SIG-M5 treated with dmso at 0.1 percent for 504 hours (cell line): Measurements from ENCODE around the gene CINP.

ENCODE experiments used
- DNase-seq: peaks from one replicate; lab custom pipeline; 2025; ENCODE audit not compliant: unreplicated experiment; lab: John Stamatoyannopoulos, UW

CINP gene

GRCh38 chr14:102362545-102363181 lies at the start of gene CINP, which contains the start of gene TECPR2:
CINP (minus strand) TSS chr14:102362890; CDS start chr14:102362851, 39 bp downstream.
TECPR2 (plus strand) TSS chr14:102362941; CDS start chr14:102376722, 13,781 bp downstream.
- DNase-seq = peak; percentile 93

- DNase-seq = no peak
Observed at GRCh38 chr14:102408724-102409123, 46.0 kb upstream of the CINP start.

DNA sequence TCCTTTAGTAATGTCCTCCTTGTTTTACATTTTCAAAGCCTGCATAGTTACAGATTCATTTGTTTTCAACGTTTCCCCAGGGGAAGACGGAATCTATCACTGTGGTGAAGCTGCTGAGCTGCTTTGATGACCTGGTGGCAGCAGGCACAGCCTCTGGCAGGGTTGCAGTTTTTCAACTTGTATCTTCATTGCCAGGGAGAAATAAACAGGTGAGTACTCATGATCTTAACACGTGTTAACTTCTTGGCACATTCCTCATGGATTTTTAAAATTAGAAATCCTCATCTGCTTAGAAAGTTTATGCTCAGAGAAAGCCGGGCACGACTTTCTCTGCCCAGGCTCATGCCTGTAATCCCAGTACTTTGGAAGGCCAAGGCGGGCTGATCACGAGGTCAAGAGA lies 44.6 kb upstream of the CINP start:
- no peak for DNase-seq

DNA sequence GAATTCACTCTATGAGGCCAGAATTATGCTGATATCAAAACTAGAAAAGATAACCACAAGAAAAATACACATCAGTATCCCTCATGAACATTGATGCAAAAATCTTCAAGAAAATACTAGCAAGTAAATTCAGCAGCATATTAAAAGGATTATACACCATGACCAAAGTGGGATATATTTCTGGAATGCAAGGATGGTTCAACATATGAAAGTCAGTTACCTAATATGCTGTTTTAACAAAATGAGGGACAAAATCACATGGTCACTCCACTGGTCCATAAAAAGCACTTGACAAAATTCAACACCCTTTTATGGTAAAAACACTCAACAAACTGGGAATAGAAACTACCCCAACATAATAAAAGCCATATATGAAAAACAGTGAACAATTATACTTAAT lies 40.3 kb upstream of the CINP start:
- no peak for DNase-seq

DNA sequence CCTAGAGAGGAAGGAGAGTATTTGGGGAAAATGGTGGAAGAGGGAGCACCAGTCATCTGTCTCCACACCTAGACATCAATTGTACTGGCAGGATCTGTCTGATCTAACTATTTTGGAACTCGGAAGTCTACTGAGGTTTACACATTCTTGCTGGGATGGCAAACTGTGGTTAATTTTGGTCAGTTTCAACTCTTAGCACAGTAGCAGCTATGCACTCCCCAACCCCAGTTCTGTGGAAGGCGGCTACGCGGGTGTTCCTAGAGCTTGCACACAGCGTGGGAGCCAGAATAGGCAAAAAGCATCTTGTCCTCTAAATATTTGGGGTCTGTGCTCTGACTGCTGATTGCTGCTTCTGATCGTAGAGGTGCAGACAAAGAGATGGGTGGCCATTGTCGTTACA lies 33.8 kb upstream of the CINP start:
- no peak for DNase-seq

- DNase-seq = peak; percentile 19
Observed at GRCh38 chr14:102394717-102395375, 32.2 kb upstream of the CINP start.

DNA sequence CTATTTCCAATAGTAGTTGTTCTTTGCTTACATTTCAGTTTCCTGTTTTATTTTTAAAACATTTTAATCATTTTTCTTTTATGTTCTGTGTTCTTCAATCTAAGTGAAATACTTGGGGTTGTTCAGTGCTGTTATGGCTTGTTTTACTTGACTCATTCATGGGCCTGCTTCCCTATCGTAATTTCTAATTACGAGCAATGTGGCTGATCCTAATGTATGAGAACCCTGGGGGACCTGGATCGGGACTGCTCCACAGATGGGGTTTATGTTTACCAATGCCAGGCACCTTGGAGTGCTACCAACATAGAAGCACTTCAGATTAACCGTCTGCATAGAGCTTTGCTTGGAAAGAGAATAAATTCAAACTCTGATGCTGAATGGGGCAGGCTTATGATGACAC lies 29.8 kb upstream of the CINP start:
- no peak for DNase-seq

DNA sequence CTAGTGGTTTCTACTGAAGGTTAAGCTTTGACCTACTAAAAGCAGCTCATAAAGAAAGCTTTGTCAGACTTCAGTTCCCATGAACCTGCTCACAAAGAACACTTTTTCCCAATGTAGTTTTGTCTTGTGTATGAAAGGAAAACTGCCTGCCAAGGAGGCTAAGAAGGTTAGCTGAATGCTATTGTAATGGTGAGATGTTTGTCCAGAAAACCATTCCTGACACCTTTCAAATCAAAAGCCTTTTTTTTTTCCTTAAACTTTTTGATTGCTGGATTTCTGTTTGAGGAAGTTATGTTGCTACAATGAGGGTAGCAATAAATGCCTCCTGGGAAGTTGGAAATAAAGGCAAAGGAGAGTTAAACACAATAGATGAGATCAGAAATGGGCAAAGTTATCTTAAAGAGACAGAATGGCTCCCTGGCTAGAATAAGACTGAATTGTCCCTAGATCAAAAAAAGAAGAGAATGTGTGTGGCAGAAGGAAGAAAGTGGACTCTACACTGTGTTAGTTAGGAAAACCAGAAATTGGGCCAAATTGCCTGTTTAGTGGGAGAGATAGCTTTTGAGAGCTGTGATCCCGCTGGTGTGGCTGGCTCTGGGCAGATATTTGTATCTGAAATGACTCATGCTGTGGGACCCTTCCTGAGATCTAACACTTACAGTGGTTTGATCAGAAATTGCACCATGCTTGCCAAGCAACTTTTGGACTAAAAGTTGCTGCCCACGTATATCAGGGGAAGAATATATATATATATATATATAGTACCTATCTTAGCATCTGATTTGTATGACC lies 27.6 kb upstream of the CINP start:
- no peak for DNase-seq

- DNase-seq = peak; percentile 75
Observed at GRCh38 chr14:102389246-102389645, 26.6 kb upstream of the CINP start.

DNA sequence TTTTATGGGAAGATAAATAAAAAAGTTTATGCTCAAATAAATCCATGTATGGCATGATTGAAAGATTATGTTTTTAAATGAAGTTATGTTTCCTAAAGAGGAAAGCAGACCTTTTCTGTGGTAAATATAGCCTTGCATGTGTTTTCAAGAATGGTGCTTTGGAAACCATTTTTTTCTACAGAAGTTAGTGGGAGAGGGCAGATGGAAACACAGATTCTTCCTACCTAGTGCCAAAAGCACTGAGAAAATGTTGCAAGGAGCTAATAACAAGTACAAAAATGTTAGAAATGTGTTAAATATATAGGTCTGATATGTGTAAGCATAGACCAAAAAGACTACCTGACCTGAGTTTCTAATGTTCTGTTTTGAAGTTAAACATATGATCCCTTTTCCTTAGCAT lies 24.4 kb upstream of the CINP start:
- no peak for DNase-seq

- DNase-seq = no peak
Observed at GRCh38 chr14:102378830-102379229, 16.1 kb upstream of the CINP start.

GRCh38 chr14:102377696-102378095 lies 15.0 kb upstream of the CINP start:
- no peak for DNase-seq

DNA sequence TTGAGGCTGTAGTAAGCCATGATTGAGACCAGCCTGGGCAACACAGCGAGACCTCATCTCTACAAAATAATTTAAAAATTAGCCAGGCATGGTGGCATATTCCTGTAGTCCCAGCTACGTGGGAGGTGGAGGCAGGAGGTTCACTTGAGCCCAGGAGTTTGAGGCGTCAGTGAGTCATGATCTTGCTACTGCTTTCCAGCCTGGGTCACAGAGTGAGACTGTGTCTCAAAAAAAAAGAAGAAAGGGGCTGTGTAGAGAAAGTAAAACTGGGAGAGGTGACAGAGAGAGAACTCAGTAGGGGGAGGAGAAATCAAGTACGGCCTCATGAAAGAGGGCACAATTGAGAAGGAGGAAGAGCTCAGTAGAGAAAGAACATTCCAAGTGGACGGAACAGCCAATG lies 12.4 kb upstream of the CINP start:
- no peak for DNase-seq

GRCh38 chr14:102374264-102374663 lies 11.6 kb upstream of the CINP start:
- no peak for DNase-seq

GRCh38 chr14:102373110-102373509 lies 10.4 kb upstream of the CINP start:
- DNase-seq = no peak

DNA sequence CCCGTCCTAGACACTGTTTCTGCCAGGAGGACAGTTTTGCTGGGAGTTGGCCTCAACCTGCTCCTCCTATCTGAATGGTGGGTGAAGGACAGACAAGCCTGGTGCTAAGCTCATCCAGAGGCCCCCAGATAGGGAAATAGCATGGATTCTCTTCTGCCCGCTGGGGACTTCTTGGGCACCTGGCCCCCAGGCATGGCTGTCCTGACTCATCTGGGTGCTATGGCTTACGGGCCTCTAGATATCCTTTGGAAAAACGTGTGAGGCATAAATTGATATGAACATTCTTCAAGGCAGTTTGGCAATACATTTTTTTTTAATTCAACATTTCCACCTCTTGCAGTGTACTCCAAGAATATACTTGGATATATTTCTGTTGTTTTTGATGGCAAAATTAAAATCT lies 8.7 kb upstream of the CINP start:
- DNase-seq = no peak

DNA sequence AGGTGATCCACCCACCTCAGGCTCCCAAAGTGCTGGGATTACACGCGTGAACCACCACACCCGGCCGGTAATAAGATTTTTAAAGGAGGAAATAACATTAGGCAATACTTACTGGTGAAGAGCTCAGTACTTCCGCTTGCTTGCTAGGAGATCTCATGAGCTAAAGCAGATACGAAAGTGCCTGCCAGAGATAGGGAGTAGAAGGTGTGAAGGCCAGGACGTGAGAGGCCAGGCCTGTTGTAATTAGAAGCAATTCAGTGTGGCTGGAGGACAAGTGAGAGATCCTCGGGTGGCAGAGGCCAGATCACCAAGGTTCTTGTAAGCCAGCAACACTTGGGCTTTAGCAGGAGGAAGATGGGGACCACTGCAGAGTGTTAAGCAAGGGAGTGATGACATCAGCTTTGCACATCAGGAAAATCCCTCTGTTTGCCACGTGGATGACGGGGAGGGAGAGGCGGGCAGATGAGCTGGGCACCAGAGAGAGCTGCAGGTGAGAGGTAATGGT lies 7.7 kb upstream of the CINP start:
- DNase-seq = peak; percentile 93

GRCh38 chr14:102363182-102363943 lies 673 bp upstream of the CINP start:
- DNase-seq = no peak

- no peak for DNase-seq
Observed at GRCh38 chr14:102362084-102362483, 606 bp downstream of the CINP start.

- DNase-seq = no peak
Observed at GRCh38 chr14:102360388-102360787, 2.3 kb downstream of the CINP start.

DNA sequence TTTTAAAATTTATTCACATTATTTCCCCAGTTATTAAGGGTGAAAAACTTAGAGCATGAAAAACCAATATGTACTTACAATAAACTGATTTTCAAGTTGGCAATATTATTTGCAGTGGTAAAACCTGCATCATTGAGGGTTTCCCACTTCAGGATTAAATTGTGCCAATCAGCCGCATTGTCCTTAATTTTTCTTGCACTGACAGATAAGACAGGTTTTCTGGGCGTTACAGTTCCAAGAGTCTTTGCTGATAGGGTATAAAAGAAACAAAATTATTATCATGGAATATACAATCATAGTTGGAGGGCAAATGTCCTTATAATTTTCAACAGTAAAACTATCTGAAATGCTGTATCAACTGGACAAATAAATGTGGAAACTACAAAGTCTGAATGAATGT lies 3.3 kb downstream of the CINP start:
- no peak for DNase-seq
